CD4-positive, alpha-beta T cell treated with Interleukin-10 for 1 hour (primary cell): ENCODE results near the gene HOXB3.

ENCODE experiments used
- DNase-seq: peaks from one replicate; pipeline ENCODE4 v3.0.0-alpha.2; 2020

HOXB3 gene

DNA sequence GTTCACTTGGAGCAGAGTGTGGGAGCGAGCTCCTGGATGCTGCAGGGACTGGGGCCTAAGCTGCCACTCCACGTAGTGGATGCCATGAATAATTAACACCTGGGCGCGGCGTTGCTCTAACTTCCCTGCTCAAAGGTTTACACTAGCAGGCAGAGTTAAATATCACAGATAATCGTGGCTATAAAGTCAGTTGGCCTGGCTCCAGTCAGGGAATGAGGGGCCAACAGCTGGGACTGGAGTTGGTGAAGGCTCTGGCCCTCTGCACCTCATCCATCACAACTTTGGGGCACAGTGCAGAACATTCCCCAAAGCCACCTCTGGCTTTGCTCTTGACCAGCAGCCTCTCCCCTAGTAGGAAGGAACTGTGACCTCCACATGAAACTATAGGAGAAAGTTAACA is 22.8 kb downstream of the HOXB3 start:
- no peak for DNase-seq

DNA sequence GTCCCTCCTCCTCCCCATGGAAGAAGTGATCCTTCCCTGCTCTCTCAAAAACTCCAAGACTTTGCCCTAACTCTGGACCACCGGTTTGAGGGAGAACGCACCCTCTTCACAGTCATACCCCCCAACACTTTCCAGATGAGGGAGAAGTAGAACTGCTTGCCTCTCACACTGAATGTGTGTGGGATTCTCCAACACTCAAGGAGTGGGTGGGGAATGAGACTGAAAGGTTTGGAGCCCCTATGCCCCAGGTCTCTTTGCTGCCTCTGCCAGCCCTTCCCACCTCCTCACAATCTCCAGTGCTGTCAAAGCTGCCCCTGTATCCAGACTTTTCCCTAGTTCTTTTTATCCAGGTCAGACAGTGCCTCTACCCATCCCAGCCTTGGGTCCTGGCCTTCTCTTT is 23.3 kb downstream of the HOXB3 start:
- DNase-seq: no peak

DNA sequence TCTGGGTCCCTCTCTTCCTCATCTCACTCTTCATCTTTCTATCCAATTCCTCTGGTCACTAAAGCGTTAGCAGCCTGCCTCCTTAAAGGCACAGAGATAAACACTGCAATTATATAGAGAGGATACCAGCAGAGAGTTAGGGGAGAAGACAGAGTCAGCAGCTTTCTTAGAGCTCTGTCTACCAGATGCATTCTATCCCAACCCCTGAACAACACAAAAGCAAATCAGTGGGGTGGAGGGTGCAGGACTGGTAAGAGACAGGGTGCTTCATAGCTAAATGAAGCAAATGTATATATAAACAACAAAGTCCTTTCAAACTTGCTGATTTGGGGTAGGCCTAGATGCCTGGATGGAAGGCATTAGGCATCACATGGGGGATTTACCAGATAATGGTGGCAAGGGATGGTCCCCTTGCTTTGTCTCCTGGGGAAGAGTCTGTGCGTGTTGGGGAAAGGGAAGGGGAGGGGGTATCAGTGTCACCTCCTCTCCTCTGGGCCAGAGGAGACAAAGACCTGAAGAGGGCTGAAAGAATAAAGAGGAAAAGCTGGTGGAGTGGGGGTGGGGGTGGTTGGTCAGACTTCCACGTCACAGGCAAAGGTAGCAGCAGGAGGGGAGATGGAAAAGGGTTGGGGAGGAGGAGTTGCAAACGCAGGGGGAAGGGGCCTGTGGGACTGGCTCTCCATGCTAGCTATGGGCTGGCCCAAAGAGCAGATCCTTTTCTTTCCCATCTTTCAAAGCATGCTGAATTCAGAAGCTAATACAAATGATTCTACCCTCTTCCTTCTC is 23.9 kb downstream of the HOXB3 start:
- no peak for DNase-seq

DNA sequence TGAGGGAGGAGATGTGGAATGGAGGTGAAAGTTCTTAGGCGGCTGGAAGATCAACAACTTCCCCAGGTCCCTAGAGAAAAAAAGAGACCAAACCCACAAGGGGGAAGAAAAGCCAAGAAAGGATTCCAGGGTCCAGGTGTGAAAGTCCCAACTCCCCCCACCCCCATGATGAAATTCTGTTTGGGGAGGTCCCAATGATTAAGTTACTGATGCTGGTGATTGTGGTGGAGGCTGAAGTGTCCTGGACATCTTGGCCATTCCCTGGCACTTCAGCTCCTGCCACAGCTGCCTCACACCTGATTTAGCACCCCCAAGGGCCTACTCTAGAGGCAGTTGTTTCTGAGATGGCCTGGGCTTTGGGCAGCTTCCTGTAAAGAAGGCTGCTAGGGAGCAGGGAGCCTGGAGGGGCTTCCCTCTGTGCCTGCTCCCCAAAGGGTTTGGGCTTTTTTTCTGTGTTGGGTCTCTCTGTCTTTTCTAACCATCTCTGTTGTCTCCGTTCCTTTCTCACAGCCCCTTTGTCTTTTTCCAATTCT is 25.0 kb downstream of the HOXB3 start:
- no peak for DNase-seq

DNA sequence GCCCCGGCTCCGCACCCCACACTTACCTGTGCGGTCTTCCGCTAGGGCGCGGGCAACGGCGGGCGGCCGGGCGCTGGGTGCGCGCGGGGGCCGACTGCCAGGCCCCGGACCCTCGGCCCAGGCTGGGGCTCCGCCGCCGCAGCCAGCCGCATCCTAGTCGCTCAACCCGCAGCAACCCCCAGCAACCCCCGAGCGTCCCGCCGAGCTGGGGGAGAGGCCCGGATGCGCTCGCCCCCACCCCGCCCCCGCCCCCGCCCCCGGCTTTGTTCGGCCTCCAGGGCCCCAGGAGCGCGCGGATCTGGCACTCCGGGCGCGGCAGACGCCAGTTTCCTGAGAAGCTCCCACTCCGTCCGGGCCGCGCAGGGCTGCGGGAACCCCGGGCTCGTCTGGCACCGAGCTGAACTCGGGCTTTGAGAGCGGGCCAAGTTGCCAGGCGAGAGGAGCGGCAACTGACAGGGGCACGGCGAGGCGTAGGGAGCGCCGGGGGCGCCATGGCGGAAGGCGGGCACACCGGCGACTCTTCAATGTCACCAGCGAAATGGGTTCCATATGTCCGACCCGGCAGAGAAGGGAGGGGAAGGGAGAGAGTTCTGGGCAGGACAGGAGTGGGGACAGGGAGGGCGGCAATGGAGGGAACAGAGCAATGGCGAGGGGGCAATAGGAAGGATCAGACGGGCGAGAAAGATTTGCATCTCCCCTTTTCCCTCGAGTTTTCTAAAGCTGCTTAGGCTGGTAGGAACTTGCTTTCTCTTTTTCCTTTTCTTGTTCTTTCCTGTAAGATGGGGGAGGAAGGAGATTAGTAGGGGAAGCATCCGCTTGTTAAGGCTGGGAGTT is 25.6 kb downstream of the HOXB3 start:
- DNase-seq: no peak

DNA sequence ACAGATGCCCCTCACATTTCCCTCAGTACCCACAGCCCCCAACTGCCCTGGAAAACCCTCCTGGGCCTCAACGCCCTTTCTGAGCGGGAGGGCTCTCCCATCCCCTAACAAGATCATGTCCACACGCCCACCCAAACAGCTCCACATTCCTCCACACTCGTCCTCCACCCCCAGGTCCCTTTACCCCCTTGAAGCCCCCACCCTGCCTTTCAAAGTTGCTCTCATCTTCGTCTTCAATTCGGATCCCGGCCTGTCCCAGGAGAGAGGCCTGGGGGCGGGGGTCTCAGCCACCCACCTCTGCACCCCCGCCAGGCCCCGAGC is 26.2 kb downstream of the HOXB3 start:
- DNase-seq: no peak

DNA sequence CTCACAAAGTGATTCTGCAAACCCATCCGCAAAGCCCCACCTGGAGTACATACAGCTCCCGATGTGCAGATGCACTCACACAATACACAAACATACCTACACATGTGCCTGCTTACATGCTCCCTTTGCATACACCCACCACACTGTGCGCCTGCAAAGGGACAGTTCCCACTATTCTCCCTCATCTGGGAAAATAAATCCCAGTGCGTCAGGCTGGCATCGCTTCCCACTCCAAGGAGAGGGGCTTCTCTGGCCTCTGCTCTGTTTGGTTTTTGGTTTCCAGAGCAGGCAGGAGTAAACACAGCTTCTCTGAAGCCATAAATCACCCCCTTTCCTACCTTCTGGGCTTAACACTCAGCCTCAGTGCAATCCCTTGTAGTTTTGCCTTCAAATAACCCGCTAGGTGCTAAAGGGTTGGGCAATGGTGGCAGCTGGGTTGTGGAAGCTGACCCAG is 26.6 kb downstream of the HOXB3 start:
- no peak for DNase-seq

DNA sequence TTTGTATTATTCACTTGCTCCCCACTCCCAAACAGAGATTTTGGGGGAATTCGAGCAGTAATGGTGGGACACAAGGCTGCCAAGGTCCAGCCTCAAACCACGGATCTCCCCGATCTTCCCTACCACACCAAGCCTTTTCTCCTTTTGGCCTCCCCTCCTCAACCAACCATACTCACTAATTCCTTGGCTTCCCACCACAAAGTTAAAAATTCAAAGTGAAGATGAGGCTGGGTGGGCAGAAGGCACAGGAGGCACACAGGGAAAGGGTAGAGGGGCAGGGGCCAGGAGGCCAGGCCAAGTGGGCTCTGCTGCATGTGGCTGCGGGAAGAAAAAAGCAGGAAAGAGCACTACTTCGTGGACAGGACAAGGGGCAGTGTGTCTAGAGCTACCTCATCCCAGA is 27.1 kb downstream of the HOXB3 start:
- DNase-seq: no peak

DNA sequence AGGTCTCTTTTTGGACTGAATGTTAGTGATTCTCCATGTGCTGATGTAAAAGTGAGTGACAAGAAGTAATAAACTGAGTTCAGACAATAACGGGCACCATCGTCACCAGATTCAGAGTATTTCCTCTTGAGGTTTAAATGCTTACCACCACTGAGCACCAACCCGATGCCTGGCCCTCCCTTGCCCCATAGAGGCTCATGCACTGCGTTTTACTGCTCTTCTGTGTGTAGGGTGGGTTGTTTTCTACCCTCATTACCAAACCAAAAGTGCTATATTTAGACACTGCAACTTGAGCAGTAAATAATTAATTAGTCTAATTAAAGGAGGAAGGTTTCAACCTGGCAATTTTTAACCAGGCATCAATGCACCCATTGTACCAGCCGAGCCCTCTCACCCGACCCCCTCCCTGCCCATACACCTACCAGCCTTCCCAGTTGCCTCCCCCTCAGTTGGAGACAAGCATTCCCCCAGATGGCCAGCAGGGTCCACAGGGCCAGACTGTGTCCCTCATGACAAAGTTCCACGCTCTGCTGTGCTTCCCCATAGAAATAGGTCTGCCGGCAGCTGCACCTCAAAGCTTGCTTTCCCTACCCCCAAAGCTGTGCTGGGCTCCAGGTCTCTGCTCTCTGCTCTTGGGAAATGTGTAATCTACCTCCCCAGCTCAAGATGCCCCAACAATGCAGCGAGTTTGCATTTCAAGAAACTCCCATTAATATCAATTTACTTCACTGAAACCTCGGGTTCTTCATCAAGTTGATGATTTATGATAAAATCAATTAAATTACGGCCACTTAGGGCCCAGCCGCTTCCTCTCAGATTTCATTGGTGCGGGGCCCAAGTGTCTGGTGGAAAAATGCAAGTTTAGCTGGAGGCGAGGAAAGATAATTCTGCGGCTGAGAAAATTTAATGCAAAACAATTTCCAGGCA is 27.9 kb downstream of the HOXB3 start:
- no peak for DNase-seq

DNA sequence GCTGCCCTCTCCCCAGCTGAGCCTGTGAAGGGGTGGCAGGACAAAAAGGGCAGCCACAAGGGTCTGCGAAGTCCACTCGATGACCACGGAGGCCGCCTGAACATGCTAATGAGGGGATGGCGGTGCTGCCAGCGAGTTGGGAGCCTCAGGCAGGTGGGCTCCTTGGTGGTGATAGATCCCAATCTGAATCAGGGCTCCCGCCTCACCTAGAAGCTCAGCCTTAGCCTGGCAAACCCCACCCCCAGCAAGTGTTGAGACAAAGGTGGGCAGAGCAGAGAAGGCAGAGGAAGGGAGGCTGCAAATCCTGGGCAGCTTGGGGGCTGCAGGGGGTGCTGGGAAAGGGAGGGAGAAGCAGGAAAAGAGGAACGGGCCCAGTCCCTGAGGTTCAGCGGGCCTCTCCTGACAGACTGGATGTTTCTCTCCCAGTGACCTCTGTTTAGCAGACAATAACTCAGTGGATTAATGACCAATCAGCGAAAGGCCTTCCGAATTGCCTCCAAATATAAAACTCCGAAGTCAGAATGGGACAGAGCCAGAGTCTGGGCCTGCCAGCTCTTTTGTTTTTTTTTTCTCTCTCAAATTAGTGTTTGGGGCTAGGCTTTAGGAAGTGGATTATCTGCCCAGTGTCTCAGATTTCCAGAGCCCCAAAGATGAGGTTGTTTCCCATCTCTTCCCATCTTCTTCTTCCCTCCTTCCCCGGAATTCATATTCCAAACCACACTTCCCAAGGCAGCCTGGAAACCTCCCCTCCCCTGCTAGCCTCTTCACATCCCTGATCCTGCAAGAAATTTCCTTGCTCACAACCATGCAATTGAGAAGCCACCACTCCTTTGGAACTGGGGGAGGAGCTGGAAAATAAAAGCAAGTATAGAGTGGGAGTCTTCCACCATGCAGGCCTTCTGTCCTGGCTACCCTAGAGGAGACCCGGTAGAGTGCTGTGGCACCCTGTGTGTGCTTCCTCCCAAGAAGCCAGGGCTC is 29.9 kb downstream of the HOXB3 start:
- DNase-seq: no peak

DNA sequence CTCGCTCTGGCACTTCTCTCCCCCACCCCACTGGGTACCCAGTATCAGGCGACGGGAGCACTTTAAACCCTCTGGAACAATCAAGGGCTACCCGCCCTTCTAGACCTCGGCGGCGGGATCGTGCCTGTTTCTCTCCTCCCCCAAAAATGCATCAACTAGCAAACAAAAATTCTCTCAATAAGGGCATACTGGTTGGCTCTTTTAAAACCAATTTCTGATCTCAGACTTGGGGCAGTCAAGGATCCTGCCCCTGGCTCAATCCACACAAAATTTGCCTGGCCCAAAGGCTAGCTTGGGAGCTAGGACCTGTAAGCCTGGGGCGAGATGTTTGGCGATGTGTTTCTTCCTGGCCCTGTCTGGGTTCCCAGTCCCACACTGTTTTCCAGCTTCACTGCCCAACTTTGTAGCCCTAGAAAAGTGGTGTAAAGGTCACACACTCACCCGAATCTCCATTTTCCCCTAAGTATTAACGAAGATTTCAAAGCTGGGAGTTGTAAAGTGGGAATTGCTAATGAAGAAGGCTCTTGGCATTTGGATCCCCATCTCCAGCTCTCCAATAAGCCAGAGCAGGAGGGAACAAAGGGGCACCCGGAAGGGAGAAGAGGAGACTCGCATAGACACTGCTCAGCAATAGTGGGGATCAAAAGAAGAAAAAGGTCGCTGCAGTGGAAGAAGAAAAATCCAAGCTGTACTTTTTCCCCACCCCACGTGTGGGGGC is 30.8 kb downstream of the HOXB3 start:
- DNase-seq: no peak

DNA sequence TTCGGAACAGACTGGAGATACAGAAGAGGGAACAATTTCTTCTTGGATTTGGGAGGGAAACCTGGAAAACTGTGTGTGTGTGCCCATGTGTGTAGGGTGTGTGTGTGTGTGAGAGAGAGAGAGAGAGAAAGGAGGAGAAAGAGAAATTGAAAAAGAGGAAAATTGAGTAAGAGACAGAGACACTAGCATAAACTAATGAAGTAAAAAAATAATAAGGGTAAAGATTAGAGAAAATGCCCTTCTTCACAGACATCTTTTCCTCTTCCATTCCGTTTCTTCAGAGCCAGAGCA is 31.3 kb downstream of the HOXB3 start:
- no peak for DNase-seq

DNA sequence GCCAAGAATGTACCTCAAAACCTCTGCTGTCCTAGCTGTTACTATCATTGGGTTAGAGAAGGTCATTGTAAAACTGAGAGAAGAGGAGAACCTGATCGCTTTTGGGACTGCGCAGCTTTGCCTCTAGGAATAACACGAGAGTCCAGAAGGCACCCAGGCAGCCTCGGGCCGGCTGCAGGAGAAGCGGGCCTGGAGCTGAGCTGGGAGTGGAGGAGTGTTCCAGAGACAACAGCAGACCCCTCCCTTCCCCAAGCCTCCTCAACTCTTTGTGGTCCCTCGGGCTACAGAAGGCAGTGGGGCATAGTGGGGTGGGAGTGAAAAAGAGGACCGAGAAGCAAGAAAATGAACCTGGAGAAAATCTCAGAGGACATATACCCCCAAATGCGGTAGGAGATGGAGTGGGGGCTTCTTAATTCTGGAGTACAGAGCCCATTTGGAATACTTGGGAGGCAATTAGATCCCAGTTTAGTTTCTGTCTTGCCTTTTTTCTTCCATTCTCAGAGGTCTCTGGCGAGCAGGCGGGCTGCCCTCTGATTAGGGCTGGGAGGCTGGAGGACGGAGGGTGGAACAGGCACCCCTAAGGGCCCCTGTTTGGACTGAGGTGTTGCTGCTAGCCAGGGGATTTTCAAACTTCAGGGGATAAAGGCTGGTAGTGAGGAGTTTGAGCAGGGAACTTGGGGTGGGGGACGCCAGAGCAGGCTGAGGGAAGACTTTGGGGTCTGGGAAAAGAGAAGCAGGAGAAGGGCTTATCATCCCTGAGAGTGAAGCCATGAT is 31.8 kb downstream of the HOXB3 start:
- DNase-seq: no peak

DNA sequence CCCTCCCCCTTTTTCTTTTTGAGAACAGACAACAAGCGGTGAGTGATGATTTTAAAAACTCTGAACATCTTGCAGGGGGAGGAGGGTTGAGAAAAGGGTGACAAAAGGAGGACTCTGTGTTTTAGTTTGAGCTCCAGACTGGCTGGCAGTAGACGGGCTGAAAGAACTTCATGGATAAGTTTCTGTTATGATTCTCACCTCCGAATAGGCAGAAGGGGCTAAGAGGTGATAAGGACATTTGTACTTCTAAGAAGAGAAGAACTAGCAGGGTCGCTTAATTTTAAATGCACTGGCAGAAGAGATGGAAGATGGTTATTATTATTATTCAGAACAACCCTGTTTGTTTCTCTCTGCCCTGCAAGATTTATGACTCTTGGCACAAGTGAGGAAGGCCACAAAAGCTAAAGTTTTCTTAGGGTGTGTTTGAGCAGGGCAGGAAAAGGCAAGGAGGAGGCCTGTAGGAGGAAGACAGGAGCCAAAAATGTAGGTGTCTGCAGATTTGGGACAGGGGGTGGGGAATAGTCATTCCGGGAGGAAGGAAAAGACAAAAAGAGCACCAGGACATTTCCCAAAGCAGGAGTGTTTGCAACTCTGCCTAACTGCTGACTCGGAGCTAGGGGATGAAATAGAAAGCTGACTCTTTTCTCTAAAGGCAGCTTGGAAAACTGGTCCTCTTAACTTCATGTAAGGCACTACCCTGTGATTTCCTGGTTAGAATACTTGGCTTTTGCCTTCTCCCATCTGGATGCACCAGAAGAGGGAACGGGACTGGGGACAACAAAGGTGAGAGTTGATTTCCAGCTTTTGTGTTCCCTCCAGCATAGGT is 33.3 kb downstream of the HOXB3 start:
- DNase-seq: no peak

DNA sequence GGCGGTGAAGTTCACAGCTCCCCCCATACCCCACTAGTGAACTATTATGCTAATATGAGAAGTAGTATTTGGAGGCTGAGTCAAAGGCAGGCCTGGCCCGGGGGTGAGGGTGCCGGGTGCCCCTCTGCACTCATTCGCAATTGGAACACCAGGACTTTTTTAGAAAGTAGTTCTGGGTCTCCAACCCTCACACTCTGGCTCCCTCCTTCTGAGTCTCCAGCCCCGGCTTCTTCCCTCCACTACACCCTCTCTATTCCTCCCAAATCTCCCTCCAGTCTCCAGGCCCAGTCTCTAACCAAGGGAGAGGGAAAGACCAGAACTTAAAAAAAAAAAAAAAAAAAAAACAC is 33.8 kb downstream of the HOXB3 start:
- DNase-seq: no peak

DNA sequence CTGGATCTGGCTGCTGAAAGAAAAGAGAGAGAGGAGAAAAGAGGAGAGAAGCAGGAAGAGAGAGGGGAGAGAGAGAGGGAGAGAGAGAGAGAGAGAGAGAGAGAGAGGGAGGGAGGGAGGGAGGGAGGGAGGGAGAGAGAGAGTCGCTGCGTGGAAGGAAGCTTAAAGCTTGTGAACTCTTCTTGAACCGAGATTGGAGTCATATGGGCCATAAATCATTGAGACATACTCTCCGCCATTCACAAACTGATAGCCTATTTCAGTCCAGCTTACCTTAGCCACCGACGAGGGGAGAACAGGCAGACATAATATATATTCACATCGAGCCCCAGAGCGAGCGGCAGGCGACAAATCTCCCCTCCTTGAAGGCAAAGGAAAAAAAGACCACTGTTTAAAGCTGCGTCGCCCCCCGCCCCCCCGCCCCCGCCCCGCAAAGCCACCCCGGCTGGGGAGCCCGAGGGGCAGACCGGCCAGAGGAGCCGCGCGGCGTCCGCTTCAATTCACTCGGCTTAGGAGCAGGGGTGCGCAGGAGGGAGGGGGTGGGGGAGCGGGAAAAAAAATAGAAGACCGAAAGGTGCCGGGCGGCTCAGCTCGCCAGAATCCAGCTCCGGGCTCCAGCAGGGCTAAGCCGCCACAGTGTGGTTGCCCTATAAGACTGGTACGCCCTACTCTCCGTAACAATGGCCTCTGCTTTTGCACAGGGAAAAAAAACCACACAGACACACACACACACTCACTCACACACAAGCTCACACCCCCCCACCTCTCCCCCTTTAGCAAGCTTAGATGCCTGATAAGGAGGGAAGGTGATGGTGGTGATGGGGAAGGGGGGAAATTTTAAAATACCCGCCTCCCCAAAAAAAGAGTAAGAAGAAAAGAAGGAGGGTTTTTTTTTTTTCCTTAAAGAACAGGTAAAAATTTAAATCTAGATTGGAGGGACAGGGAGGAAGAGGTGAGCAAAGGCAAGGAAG is 34.5 kb downstream of the HOXB3 start:
- no peak for DNase-seq

DNA sequence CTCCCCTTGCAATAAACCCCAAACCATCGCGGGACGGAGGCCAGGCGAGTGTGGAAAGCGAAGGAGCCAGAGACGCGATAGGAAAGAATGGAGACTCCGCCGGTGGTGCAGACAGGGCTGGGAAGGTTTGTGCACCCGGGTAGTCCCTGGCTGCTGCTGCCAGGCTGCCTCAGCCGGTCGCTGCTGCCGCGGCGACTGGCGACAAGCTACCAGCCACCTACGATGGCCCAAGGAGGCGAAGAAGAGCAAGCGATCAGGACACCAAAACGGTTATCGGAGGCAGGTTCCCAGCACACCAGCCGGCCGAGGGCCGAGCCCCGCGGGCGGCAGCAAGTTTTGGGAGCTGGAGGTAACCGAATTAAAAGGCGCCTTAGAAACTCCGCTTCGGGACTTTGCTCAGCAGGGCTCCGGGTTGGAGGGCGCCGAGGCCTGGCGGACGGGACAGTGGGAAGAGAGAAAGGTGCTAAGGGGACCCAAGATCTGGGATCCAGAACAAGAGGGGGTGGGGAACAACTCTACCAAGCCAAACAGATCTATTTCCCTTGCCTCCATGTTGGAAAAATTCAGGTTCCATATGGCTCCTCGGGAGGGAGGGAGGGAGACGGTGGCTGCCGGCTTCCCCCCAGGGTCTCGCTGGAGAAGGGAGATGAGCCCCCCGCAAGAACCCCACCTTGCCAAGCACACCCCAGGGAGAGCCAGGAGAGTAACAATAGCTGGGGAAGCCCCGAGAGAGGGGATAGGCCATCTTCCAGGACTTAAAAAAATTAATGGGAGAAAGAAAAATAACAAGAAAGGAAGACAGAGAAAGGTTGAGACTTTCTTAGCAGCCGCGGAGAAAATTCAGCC is 35.4 kb downstream of the HOXB3 start:
- DNase-seq: no peak

DNA sequence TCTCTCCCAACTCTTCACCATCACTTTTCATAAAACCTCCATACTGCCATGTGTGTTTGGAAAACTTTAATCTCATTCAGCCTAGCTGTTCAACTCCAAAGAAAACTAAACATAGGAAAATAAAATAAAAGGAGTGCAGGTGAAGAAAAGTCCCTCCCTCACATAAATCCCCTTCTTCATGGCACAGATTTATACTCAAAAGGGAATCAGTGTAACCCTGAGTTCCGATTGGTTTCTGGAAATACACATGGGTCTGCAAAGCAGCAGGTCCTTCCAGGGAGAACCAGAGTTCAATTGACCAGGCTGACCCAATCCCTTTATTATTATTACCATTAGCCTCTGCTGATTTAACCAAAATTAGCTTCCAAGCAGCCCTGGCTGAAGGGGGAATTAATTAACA is 36.2 kb downstream of the HOXB3 start:
- no peak for DNase-seq
